Measurements from ENCODE around the gene HDAC4.

Gene HDAC4

GRCh38 chr2:239321596-239322415 is 79.0 kb downstream of the HDAC4 start:
- no peak for DNase-seq

GRCh38 chr2:239318790-239319661 is 81.8 kb downstream of the HDAC4 start:
- no peak for DNase-seq

- no peak for DNase-seq
Observed at GRCh38 chr2:239318151-239318611, 82.6 kb downstream of the HDAC4 start.

GRCh38 chr2:239316562-239317465 is 84.0 kb downstream of the HDAC4 start:
- no peak for DNase-seq

- no peak for DNase-seq
Observed at GRCh38 chr2:239315308-239315707, 85.5 kb downstream of the HDAC4 start.

GRCh38 chr2:239313776-239314175 is 87.0 kb downstream of the HDAC4 start:
- no peak for DNase-seq

- DNase-seq: no peak
Observed at GRCh38 chr2:239312741-239313667, 87.8 kb downstream of the HDAC4 start.

- DNase-seq: no peak
Observed at GRCh38 chr2:239312081-239312511, 88.7 kb downstream of the HDAC4 start.

GRCh38 chr2:239311132-239312040 is 89.4 kb downstream of the HDAC4 start:
- DNase-seq: no peak

GRCh38 chr2:239310401-239311061 is 90.3 kb downstream of the HDAC4 start:
- DNase-seq: no peak

GRCh38 chr2:239309398-239310245 is 91.2 kb downstream of the HDAC4 start:
- no peak for DNase-seq

- DNase-seq: no peak
Observed at GRCh38 chr2:239308661-239309397, 92.0 kb downstream of the HDAC4 start.

- DNase-seq: no peak
Observed at GRCh38 chr2:239307921-239308613, 92.8 kb downstream of the HDAC4 start.

- DNase-seq: no peak
Observed at GRCh38 chr2:239307221-239307569, 93.6 kb downstream of the HDAC4 start.

GRCh38 chr2:239306274-239307220 is 94.3 kb downstream of the HDAC4 start:
- no peak for DNase-seq

- no peak for DNase-seq
Observed at GRCh38 chr2:239305771-239306170, 95.0 kb downstream of the HDAC4 start.

Data from T1000 (cell line).